ENCODE data around the gene TENT5C. TPM values are rescaled to one million over a fixed set of nuclear protein-coding genes. Genes with fewer than 3 reads are reported as not detected.

TENT5C gene
- total and polyA plus RNA-seq, 10 of the 15 experiments (the other 5 are each of a cell fraction or from before 2014, with no cell fraction given), result 0.19 to 2.4 (median 0.78) TPM

DNA sequence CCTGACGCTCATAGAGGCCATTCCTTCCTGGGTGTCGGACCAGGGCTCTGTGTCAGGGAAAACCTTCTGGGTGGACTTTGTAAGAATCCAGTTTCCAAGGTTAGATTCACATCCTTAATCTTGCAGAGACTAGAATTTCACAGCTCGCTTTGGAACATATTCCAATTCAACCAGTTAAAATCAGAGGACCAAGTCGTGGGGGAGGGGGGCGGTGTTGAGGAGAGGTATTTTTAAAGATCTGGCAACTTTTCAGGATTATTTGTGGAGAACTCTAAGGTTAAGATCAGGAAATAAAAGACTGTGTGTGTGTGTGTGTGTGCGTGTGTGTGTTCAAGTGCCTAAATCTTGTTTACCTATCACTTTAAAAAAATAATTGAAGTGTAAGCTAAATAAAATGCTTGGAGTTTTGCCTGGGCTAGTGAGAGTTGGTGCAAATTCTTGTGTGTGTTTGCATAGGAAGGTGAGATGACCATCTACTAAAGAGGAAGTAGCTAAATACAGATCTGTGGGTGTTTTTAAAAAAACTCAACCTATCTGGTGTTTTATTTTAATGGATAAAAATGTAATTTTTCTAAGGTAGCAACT, 21.8 kb downstream of the TENT5C start:
- FAIRE-seq, result no peak
- CTCF ChIA-PET, result interaction anchor here (1.1 to 1.5 kb wide), 2 partner anchors 26 to 93 kb away, joined by 3 to 6 read pairs; no protein-coding TSS in a partner anchor
- Histone ChIP-seq H3K27me3 (replicated peaks in 1 of 2; ENCODE audit: control insufficient read depth in 2 of 2, insufficient read depth in 2 of 2, low read length in 1 of 2) (peaks cover 2 to 3% of the 10 kb centered on the region in 2 experiments; a peak in 3 of 4 replicates), H3K4me3 (no peak overlapping the region), H3K36me3 (ENCODE audit: control insufficient read depth in 2 of 2, insufficient read depth in 2 of 2, low read length in 1 of 2) (no peaks in the 10 kb centered on the region), H3K9me3 (replicated peaks; ENCODE audit: control insufficient read depth, insufficient read depth, low read length) (no peaks in the 10 kb centered on the region; the same call in 2 of the 3 replicates), H4K20me1 (ENCODE audit: control insufficient read depth, insufficient read depth) (no peaks in the 10 kb centered on the region; the same call in 1 of the 2 replicates), H3K9ac (ENCODE audit: control insufficient read depth, insufficient read depth, low read length) (no peak overlapping the region), H3K4me1 (ENCODE audit: control insufficient read depth, insufficient read depth, low read length) (peaks cover 8% of the 10 kb centered on the region), H3K27ac (ENCODE audit: control insufficient read depth, insufficient read depth) (no peak overlapping the region), H3K79me2 (ENCODE audit: control insufficient read depth, insufficient read depth, low read length) (no peaks in the 10 kb centered on the region), H2AFZ (ENCODE audit: control insufficient read depth, low read depth, low read length) (no peak overlapping the region), H3K4me2 (ENCODE audit: control insufficient read depth, insufficient read depth) (no peak overlapping the region)
- peak; percentile 51; the same call in 2 of the 3 replicates for ATAC-seq
- intact Hi-C loops (cut with micrococcal nuclease; ENCODE audit: unreplicated experiment), result no loop called here
- TF ChIP-seq ZBTB4 (CRISPR knock-in tag; IDR thresholded peaks at IDR 0.05), result no peak
- peak; percentile 6; the same call in 1 of the 2 replicates for TF ChIP-seq SPI1 (IDR thresholded peaks at IDR 0.05; ENCODE audit: borderline replicate concordance, insufficient read depth, low read depth, low read length)
- POLR2A ChIA-PET, result interaction anchor here (0.7 kb wide), 1 partner anchor 30 kb away, joined by 3 read pairs; no protein-coding TSS in a partner anchor
- WGBS (ENCODE audit: insufficient coverage, insufficient replicate concordance, low lambda C conversion rate, missing lambda C conversion rate), result 57% methylated on average over 6 of the region's 6 CpGs
- SMC1A ChIA-PET (ENCODE audit: uncharacterized antibody, unreplicated experiment), result interaction anchor here (0.8 to 2.6 kb wide), 7 partner anchors 10 to 63 kb away, joined by 3 to 10 read pairs (median 4); no protein-coding TSS in a partner anchor
- DNase-seq (ENCODE audit: low read depth, low spot score), result no peak
- RAD21 ChIA-PET (ENCODE audit: unreplicated experiment), result no interaction called here
- in situ Hi-C loops (cut with MboI), result no loop called here
- BruUV-seq (replicated peaks), result no TSS peak

Data from GM12878 (cell line).